Measurements from ENCODE around the gene CILP2. TPM values are rescaled to one million over a fixed set of nuclear protein-coding genes. Genes with fewer than 3 reads are reported as not detected.

The CILP2 gene
- total RNA-seq, 1 experiment from 2014 or later: 0.37 TPM

GRCh38 chr19:19582471-19582870 lies 44.4 kb downstream of the CILP2 start:
- in situ Hi-C loops (cut with HindIII; ENCODE audit: low sequenced_read_pairs): no loop called here
- no peak for DNase-seq (ENCODE audit: low spot score)

DNA sequence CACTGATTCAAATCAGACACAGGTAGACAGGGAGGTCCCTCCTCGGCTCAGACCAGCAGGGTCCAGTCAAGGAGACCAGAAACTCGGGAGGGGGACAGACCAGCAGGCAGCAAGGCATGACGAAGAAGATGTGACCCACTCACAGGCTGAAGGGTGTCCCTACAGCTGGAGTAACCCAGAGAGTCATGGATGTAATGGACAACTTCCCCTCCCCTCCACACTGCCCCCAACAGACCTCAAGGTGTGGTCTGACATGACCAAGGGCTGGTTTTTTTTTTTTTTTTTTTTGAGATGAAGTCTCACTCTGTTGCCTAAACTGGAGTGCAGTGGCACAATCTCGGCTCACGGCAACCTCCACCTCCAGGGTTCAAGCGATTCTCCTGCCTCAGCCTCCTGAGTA lies 46.3 kb downstream of the CILP2 start:
- in situ Hi-C loops (cut with HindIII; ENCODE audit: low sequenced_read_pairs): no loop called here
- DNase-seq (ENCODE audit: low spot score): no peak

- in situ Hi-C loops (cut with HindIII; ENCODE audit: low sequenced_read_pairs): no loop called here
- peak; percentile 27 for DNase-seq (ENCODE audit: low spot score)
Measured at GRCh38 chr19:19587771-19588170, 49.7 kb downstream of the CILP2 start.

- in situ Hi-C loops (cut with HindIII; ENCODE audit: low sequenced_read_pairs): no loop called here
- DNase-seq (ENCODE audit: low spot score): no peak
Measured at GRCh38 chr19:19588546-19588945, 50.5 kb downstream of the CILP2 start.

GRCh38 chr19:19591133-19591825 lies 53.2 kb downstream of the CILP2 start:
- in situ Hi-C loops (cut with HindIII; ENCODE audit: low sequenced_read_pairs): no loop called here
- no peak for DNase-seq (ENCODE audit: low spot score)

DNA sequence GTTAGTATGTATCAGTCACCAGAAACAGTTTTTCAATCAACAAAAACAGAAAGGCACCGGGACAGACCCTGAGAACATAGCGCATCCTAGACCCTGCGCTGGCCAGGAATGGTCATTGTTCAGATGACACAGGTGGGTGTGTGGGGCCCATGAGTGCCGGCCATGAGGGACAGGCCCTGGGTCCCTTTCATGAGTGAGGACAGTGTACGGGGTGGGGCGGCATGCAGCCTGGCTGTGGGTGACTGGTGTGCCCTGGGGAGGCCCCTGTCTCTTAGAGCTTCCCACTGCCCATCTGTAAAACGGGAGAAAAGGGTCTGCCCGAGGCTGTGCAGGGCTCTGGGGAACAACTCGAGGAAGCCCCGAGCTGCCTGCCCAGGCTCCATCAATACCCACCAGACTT lies 54.6 kb downstream of the CILP2 start:
- in situ Hi-C loops (cut with HindIII; ENCODE audit: low sequenced_read_pairs): no loop called here

GRCh38 chr19:19594381-19594780 lies 56.3 kb downstream of the CILP2 start:
- in situ Hi-C loops (cut with HindIII; ENCODE audit: low sequenced_read_pairs): no loop called here

More for the DNA sequence above, 54.6 kb downstream of the CILP2 start:
- no peak for DNase-seq (ENCODE audit: low spot score)

DNA sequence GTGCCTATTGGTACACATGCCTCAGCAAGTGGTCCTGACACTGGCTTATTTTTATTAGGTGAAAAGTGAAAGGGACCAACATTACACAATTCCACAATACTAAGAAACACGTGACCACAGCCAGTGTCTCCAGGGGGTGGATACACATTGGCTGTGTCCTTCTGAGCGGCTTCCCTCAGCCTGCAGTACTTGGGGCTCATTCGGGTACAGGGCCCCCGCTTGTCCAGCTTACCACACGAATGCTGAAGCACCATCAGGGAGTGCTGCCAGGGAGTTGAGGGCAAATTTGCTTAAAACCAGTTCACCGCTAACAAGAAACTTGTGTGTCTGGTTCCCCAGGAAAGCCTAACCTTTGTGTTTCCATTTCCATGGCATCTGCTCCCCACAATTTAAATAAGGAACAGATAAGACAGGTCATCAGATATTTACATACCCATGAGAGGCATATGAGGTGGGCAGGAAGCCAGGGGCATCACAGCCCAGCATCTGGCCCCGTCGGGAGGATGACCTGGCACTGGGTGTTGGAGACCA lies 57.2 kb downstream of the CILP2 start:
- in situ Hi-C loops (cut with HindIII; ENCODE audit: low sequenced_read_pairs): no loop called here
- no peak for DNase-seq (ENCODE audit: low spot score)

More at GRCh38 chr19:19594381-19594780, 56.3 kb downstream of the CILP2 start:
- DNase-seq (ENCODE audit: low spot score): no peak

Other genes starting within 250 kb of the CILP2 start
- gene SUGP1, start 217.8 kb upstream of the CILP2 start, total RNA-seq (2014; rRNA removed; shearing (Covaris generic)): 37.2 and 65.6 TPM in 2 replicates
- gene MAU2, start 217.4 kb upstream of the CILP2 start, total RNA-seq (2014; rRNA removed; shearing (Covaris generic)): 18.2 and 25.5 TPM in 2 replicates
- 47.2 and 80.3 TPM in 2 replicates for gene GATAD2A, start 132.6 kb upstream of the CILP2 start, total RNA-seq (2014; rRNA removed; shearing (Covaris generic))
- 2.4 and 8.3 TPM in 2 replicates for gene TSSK6, start 22.7 kb upstream of the CILP2 start, total RNA-seq (2014; rRNA removed; shearing (Covaris generic))
- gene NDUFA13, start 22.0 kb upstream of the CILP2 start, total RNA-seq (2014; rRNA removed; shearing (Covaris generic)): 182 and 261 TPM in 2 replicates
- 0.37 TPM in 2 replicates for gene YJEFN3, start 9.4 kb upstream of the CILP2 start, total RNA-seq (2014; rRNA removed; shearing (Covaris generic))
- gene PBX4, start 80.4 kb downstream of the CILP2 start, total RNA-seq (2014; rRNA removed; shearing (Covaris generic)): 2.2 and 7.7 TPM in 2 replicates
- 5.6 and 6.3 TPM in 2 replicates for gene LPAR2, start 90.0 kb downstream of the CILP2 start, total RNA-seq (2014; rRNA removed; shearing (Covaris generic))
- 5.8 and 21.8 TPM in 2 replicates for gene GMIP, start 105.4 kb downstream of the CILP2 start, total RNA-seq (2014; rRNA removed; shearing (Covaris generic))
- gene ATP13A1, start 125.4 kb downstream of the CILP2 start, total RNA-seq (2014; rRNA removed; shearing (Covaris generic)): 36.0 and 48.0 TPM in 2 replicates
- 15.9 and 19.1 TPM in 2 replicates for gene ZNF101, start 130.6 kb downstream of the CILP2 start, total RNA-seq (2014; rRNA removed; shearing (Covaris generic))
- gene ZNF14, start 194.8 kb downstream of the CILP2 start, total RNA-seq (2014; rRNA removed; shearing (Covaris generic)): 4.7 and 7.8 TPM in 2 replicates